Muscle of back (tissue), 11 donors: ENCODE results near the gene SIPA1L2. TPM values are rescaled to one million over a fixed set of nuclear protein-coding genes. Genes with fewer than 3 reads are reported as not detected.
"Not testable (repeated sequence)": the region's sequence is repeated elsewhere in the genome, so short reads cannot be mapped to it uniquely, and the experiment has no call there.

ENCODE experiments used
- DNase-seq, 3 donors: peaks; one replicate each; pipeline versions ENCODE4 v3.0.0 to v3.0.0-alpha.2; 2013
- polyA plus RNA-seq, 10 donors: library from polyadenylated mRNA; unstranded; fragments of 120-200 nt; gene quantifications; one replicate each; pipeline ENCODE4 v1.2.1, GENCODE V29; 2013; ENCODE audit not compliant: insufficient read length in 10 of 10

SIPA1L2 gene
- polyA plus RNA-seq, 10 donors, result 23.8 to 40.0 (median 27.1) TPM

GRCh38 chr1:232615306-232615800 lies 14.6 kb downstream of the SIPA1L2 start:
- DNase-seq, result no peak

DNA sequence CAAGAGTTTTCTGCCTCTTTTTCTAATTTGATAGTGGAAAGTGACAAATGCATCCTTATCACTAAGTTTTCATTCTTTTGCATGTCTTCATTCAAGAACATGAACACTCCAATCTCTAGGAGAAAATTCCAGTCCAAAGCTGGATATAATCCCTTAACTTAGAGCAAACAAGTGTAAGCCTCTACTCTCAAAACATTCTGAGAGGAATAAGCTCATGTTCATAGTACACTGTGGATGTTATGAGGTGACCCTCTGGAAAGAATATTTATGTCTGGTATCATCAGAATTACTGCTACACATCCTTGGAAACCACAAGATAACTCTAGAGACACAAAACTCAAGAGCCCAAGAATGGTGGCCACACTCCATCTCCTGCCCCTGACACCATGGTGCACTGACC lies 15.1 kb downstream of the SIPA1L2 start:
- no peak for DNase-seq

GRCh38 chr1:232613752-232614381 lies 16.1 kb downstream of the SIPA1L2 start:
- peak in 1 of 3 donors; percentile 36 for DNase-seq

DNA sequence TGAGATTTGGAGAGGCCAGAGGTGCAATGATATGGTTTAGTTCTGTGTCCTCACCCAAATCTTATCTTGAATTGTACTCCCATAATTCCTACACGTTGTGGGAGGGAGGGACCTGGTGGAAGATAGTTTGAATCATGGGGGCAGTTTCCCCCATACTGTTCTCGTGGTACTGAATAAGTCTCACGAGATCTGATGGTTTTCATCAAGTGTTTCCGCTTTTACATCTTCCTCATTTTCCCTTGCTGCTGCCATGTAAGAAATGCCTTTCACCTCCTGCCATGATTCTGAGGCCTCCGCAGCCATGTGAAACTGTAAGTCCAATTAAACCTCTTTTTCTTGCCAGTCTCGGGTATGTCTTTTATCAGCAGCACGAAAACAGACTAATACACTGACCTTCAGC lies 17.1 kb downstream of the SIPA1L2 start:
- DNase-seq, result not testable (repeated sequence)

DNA sequence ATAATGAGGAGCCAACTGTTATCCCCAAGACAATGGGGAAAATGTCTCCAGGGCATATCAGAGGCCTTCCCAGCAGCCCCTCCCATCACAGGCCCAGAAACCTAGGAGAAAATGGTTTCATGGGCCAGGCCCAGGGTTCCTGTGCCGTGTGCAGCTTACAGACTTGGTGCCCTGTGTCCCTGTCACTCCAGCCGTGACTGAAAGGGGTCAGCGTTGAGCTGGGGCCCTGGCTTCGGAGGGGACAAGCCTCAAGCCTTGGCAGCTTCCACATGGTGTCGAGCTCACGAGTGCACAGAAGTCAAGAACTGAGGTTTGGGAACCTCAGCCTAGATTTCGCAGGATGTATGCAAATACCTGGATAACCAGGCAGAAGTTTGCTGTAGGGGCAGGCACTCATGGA lies 18.1 kb downstream of the SIPA1L2 start:
- no peak for DNase-seq

GRCh38 chr1:232610902-232611745 lies 18.8 kb downstream of the SIPA1L2 start:
- not testable (repeated sequence) for DNase-seq

- DNase-seq, result peak in 1 of 3 donors; percentile 25
These were observed 19.6 kb downstream of the SIPA1L2 start for GRCh38 chr1:232610192-232610901.

- DNase-seq, result no peak
These were observed 21.5 kb downstream of the SIPA1L2 start for GRCh38 chr1:232608427-232608826.

GRCh38 chr1:232602622-232603021 lies 27.3 kb downstream of the SIPA1L2 start:
- DNase-seq, result no peak

DNA sequence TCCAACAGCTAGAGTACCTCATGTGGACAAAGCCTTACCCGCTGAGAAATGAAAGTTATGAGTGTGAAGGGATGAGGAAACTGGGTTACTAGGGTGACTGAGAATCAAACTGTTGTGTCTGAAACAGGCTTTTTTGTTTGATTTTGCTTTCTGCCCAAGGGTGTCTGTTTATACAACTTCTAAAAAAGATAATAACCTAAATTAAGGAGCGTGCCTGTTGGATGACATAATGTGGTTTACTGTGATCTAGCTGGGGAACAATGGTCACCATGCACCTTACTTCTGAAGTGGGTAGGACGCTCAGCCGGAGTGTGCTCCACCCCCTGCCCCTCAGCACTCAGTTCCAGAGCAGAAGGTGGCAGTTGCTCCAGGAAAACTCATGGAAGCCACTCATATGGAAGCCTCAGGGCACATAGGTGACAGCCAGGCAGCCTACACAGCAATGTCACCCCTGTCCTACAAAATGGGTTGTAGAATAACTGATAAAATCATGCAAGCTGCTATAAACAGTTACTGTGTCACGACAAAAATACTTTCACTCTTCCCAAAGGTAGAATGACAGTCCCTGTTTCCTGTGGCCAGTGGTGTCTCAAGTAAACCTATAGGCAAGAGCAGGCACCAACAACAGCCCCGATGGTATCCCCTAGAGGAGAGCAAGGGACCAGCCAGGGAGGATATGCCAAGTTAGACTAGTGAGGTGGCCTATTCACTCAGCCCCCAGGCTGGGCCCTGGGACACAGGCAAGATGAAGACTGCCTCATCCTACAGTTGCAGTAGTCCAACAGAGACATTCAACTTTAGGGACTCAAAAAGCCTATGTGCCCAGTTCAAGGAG lies 29.3 kb downstream of the SIPA1L2 start:
- no peak for DNase-seq

- DNase-seq, result no peak
These were observed 30.5 kb downstream of the SIPA1L2 start for GRCh38 chr1:232599178-232600041.

- DNase-seq, result no peak
These were observed 31.1 kb downstream of the SIPA1L2 start for GRCh38 chr1:232598837-232599177.

GRCh38 chr1:232598133-232598532 lies 31.8 kb downstream of the SIPA1L2 start:
- no peak for DNase-seq

GRCh38 chr1:232597721-232598120 lies 32.2 kb downstream of the SIPA1L2 start:
- no peak for DNase-seq

DNA sequence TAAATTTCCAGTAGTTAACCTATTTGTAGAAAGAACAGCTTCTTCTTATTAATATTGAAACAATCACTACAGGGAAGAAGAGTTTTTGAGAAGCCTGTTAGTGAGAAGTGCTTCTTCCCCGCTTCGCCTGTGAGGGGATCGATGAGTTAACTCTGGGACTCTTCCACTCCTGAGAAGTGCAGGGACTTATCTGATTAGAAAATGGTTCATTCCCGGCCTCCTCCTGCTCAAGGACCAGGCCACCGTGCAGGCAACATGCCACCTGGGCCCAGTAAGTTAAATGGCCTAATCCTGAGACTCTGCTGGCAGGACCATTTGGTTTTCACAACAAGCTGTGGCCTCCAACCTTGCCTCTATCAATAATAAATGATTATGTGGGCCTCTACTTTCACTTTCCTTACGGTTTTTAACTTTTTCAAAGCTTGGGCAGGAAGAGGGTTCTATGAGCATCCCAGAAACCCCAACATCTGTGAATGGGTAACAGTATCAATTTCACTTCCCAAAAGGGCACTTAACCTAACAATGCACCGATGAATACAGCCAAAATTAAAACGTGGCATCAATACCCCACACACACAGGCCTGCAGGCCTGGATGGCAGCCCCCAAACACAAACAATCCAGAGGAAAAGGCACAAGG lies 33.1 kb downstream of the SIPA1L2 start:
- no peak for DNase-seq

GRCh38 chr1:232594768-232595698 lies 34.9 kb downstream of the SIPA1L2 start:
- no peak for DNase-seq

DNA sequence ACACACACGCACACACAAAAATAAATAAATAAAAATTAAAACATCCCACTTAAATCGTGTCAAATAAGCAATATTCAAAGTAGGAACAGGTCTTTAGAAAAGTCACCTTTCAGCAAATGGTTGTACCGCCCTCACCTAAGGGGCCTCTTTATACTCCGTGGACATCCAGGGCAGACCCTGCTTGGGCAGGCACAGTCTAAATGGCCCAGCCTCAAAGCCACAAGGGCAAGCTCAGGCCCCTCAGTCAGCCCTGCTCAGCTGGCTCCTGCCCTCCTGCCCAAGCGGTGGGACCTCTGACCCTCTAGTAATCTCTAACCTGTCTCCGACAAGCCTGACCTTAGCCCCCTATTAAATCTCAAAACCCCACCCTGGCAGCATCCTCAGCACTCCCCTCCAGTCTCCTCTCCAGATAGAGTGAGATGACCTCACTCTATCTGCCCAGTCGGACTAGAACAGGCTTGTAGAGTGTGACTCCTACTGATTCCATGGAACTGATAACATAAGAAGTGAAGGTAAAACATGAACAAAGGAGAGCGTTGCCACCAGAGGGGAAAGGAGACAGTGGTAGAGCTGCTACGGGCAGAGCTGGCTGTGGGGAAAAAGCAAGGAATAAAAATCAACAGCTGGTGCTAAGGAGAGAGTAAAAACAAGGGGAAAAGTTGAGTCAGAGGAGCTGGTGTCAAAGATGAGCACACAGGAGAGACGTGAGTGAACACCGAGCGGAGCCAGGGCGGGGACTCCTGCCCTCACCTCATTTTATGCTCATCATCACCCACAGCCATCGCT lies 36.0 kb downstream of the SIPA1L2 start:
- no peak for DNase-seq

GRCh38 chr1:232591344-232591743 lies 38.6 kb downstream of the SIPA1L2 start:
- no peak for DNase-seq
